Fibroblast of mammary gland (primary cell): ENCODE measurements around the gene IPPK.

Experiments used
- DNase-seq: peaks from one replicate; pipeline ENCODE4 v3.0.0-alpha.2; 2010; ENCODE audit warnings: low read depth
- H3K4me3 ChIP-seq: 2 replicates; pipeline ENCODE4 v1.5.1; 2011; ENCODE audit warnings: low read depth, mild to moderate bottlenecking, low read length, moderate library complexity; ENCODE audit not compliant: control insufficient read depth
- TF ChIP-seq, protein P1 (sequence below): conservative IDR thresholded peaks from 2 replicates; pipeline ENCODE4 v1.5.1; 2011; ENCODE audit warnings: low read depth, low read length, inconsistent platforms; ENCODE audit not compliant: control insufficient read depth, insufficient read depth

IPPK gene

DNA sequence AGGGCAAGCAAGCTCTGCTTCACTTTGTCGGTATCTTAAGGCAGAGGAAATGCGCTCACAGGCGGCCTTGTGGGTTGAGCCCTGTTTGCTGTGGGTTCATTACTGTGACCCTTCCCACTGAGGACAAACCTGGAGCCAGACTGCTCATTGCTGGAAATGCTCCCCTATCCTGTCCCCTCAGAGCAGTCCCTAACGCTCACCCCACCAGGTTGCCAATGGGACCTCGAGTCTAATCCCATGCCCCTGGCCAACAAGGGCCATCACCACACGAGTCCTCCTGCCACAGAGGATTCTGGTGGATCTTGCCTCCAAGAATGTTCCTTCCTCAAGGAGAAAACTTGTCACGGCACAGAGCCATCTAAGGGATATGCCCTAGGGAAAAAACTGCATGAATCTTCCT, 14.6 kb downstream of the IPPK start:
- DNase-seq: no peak
- H3K4me3 ChIP-seq: no peak overlapping the region
- TF ChIP-seq, protein P1, sequence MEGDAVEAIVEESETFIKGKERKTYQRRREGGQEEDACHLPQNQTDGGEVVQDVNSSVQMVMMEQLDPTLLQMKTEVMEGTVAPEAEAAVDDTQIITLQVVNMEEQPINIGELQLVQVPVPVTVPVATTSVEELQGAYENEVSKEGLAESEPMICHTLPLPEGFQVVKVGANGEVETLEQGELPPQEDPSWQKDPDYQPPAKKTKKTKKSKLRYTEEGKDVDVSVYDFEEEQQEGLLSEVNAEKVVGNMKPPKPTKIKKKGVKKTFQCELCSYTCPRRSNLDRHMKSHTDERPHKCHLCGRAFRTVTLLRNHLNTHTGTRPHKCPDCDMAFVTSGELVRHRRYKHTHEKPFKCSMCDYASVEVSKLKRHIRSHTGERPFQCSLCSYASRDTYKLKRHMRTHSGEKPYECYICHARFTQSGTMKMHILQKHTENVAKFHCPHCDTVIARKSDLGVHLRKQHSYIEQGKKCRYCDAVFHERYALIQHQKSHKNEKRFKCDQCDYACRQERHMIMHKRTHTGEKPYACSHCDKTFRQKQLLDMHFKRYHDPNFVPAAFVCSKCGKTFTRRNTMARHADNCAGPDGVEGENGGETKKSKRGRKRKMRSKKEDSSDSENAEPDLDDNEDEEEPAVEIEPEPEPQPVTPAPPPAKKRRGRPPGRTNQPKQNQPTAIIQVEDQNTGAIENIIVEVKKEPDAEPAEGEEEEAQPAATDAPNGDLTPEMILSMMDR: no peak

DNA sequence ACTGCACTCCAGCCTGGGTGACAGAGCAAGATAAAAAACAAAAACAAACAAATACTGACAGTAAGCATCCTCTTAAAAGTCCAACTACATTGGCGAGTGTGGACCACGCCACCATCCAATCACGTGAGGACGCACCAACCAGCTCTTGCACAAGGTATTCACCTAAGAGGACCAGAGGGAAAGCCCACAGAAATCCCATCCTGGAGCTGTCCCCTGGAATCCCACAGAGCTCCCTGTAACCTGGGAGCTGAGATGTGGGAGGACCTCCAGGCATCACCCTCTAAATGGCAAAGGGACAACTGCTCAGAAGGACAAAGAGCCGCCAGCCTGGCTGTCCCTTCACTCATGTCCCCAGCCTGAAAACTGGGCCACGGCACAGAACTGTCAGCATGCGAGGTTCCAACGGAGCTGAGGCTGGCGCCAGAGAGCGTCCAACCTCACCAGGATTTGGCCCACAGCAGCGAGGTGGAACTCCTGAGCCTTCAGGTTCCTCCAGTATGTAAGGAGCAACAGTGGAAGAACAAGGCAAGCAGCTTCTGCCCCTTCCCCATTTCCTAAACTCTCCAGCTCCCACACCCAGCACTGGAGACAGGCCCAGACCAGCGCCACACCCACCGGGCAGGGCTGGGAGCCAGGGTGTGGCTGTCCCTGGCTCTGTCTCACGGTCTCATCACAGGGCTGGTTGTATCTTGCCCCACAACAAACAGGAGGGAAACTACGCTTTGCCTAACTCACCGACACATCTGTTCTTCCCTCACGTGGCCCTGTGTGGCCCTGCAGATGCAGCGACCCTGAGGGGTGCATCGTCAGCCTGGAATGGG, 15.2 kb downstream of the IPPK start:
- H3K4me3 ChIP-seq: no peak overlapping the region
- peak; percentile 18 for DNase-seq
- TF ChIP-seq, protein P1: no peak

DNA sequence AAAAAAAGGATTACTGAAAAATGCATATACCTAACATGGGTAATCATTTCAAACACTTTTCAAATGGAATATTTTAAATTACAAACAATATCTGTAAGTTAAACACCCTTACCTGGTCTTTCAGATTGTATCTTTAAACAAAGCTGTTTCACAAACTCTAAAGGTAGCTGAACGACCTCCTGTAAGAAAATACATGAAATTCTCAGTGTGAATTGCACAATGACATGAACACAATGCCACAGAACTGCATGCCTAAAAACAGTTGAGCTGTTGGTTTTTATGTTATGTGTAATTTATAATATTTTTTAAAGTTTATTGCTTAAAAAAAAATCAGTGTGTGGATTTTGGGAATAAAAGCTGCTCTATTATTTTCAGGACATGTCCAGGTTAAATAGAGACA, 17.5 kb downstream of the IPPK start:
- TF ChIP-seq, protein P1: no peak
- DNase-seq: no peak
- no peak overlapping the region for H3K4me3 ChIP-seq

DNA sequence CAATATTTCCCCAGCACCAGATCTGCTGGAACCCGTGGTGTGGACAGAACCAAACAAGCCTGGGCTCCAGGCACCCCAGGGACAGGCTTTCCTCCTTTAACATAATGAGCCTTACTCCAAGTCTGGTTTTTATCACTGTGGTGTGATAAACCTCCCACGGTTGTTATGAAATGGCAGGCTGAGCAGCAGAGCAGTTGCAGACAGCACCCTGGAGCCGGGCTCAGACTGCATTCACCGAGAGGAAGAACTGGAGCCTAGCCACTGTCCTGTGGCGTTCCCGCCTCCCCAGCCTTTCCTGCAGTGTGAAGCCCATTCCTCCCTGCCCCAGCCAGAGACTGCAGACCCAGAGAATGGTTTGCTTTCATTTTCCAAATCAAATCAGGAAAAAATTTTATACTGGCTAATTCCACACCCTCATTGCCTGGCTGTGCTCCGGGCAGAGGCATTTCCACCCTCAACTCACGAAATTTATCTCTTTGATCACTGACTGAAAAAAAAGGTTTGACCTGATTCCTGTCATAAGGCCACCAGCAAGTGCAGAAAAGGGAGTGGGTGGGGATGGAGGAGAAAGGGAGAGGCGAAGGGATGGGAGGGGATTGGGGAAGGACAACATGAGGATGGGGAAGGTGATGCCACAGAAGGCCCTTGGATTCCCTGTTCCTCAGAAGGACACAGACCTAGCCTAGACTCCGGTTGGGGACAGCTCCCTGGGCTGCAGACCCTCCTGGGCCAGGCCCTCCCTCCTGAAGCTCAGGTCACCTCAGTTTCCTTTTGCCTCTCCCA, 18.9 kb downstream of the IPPK start:
- no peak overlapping the region for H3K4me3 ChIP-seq
- TF ChIP-seq, protein P1: no peak
- DNase-seq: peak; percentile 74

DNA sequence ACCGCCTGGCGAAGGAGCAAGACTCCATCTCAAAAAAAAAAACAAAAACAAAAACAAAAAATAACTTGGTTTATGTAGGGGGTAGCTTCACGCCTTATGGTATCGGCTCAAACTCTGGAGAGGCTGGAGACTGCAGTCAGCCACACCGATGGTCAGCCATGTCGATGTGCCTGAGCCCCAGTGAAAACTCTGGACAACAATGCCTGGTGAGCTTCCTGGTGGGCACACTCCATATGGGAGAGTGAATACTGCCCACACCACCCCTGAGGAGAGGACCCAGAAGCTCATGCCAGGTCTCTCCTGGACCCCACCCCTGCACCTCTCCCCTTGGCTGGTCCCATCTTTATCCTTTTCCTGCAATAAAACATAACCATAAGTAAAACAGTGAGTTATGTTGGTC, 19.6 kb downstream of the IPPK start:
- no peak for DNase-seq
- H3K4me3 ChIP-seq: no peak overlapping the region
- TF ChIP-seq, protein P1: no peak

DNA sequence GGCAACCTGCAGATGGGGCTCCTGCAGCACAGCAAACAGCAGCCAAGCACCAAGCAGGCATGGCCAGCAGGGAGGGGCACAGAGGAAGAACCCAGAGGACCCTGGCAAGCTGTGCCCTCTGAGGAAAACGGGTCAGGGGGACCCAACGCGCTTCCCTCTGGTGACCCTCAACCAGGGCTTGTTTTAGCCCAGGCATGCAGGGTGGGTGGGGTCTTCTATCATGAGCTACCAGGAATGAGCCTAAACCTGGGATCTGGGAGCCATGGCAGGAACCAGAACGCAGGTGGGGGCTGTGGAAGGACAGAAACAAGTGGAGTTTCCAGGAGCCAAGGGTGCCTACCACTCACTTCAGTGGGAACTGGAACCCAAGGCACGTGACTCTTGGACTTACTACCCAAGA, 20.9 kb downstream of the IPPK start:
- no peak for DNase-seq
- TF ChIP-seq, protein P1: no peak
- H3K4me3 ChIP-seq: no peak overlapping the region
